HG03060 (cell line): ENCODE results near the gene PIK3R4.

ENCODE experiments used
- ATAC-seq: cut with Tn5 transposase; IDR thresholded peaks from one replicate; pipeline ENCODE4 v1.9.1; 2021; ENCODE audit warnings: low read depth, moderate number of reproducible peaks; ENCODE audit not compliant: unreplicated experiment

The PIK3R4 gene

DNA sequence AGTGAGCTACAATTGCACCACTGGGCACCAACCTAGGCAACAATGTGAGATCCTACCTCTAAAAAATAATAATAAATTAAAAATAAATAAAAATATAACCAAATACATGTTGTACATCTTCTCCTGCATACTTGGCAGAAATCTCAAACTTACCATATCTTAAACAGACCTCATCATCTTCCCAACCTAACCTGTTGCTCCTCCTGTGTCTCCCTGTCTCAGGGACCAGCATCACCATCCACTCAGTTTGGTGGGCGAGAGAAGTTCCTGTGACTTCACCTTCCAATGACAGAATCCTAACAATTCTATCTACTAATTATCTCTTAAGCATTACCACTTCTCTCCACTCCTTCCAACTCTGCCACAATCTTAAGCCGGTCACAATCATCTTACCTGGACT is 3.3 kb downstream of the PIK3R4 start:
- ATAC-seq: no peak

- no peak for ATAC-seq
Measured at GRCh38 chr3:130741946-130742610, 4.6 kb downstream of the PIK3R4 start.

- ATAC-seq: no peak
Measured at GRCh38 chr3:130739848-130740247, 6.8 kb downstream of the PIK3R4 start.

- ATAC-seq: no peak
Measured at GRCh38 chr3:130738241-130738640, 8.4 kb downstream of the PIK3R4 start.

DNA sequence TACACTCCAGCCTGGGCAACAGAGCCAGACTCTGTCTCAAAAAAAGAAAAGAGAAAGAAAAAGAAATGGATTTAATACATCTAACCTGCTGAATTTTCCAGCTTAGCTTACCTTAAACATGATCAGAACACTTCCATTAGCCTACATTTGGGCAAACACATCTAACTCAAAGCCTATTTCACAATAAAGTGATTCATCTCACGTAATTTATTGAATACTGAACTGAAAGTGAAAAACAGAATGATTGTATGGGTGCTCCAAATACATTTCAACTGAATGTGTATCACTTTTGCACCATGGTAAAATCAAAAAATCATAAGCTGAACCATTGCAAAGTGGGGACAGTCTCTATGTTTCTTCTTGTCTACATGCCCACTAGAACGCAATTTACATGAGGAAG is 9.0 kb downstream of the PIK3R4 start:
- ATAC-seq: no peak

- no peak for ATAC-seq
Measured at GRCh38 chr3:130733236-130733875, 13.3 kb downstream of the PIK3R4 start.

DNA sequence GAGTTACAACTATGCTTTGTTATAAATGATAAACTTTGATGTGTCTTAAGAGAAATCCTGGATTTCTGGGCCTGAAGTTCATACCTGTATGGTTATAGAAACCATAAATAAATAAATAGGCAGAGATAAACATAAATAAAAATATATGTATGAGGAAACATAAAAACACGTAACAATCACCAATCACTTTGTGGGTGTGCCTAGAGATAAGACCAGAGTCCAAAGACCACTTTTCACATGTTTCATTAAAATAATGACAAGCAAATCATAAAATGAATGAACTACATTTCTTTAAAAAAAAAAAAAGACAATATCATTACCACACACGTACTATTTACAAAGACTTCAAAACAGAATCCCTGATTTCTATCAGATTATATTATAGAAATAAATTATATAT is 14.1 kb downstream of the PIK3R4 start:
- no peak for ATAC-seq

- ATAC-seq: no peak
Measured at GRCh38 chr3:130731817-130732216, 14.8 kb downstream of the PIK3R4 start.

GRCh38 chr3:130729154-130729553 is 17.5 kb downstream of the PIK3R4 start:
- no peak for ATAC-seq

DNA sequence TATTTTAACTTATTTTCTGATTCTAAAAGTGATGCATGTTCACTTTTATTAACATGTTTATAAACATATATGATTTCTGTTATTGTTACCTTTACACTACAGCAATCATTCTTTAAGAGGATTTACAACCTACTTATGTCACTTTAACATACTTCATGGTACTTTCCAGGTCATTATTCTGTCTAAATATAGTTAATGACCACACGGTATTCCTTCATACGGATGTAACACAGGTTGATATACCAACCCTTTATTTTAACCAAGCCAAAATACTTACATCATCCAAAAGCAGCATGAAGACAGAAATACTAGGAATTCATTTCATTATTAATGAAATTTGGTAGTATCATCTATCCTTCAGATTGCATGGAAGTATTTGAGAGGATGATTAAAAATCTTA is 18.6 kb downstream of the PIK3R4 start:
- no peak for ATAC-seq

DNA sequence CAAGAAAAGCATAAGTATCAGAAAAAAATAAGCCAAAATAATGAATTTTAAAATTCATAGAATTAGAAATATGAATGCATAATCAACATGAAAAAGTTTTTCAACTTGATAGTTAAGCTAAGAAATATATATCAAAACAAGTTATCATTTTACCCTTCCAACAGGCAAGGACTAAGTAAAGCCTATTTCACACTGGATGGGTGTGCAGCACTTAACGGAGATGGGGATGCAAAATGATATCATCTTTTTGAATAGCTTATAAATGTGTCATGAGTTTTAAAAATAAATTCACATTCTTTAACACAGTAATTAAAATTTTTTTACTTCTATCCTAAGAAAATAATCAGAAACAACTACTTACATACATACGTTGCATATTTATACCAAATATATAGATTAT is 20.9 kb downstream of the PIK3R4 start:
- ATAC-seq: no peak

- no peak for ATAC-seq
Measured at GRCh38 chr3:130715616-130716015, 31.0 kb downstream of the PIK3R4 start.

GRCh38 chr3:130712718-130713423 is 33.8 kb downstream of the PIK3R4 start:
- ATAC-seq: no peak

- ATAC-seq: no peak
Measured at GRCh38 chr3:130711565-130712324, 34.9 kb downstream of the PIK3R4 start.

GRCh38 chr3:130709671-130710070 is 37.0 kb downstream of the PIK3R4 start:
- ATAC-seq: no peak

GRCh38 chr3:130707902-130708601 is 38.6 kb downstream of the PIK3R4 start:
- ATAC-seq: no peak

DNA sequence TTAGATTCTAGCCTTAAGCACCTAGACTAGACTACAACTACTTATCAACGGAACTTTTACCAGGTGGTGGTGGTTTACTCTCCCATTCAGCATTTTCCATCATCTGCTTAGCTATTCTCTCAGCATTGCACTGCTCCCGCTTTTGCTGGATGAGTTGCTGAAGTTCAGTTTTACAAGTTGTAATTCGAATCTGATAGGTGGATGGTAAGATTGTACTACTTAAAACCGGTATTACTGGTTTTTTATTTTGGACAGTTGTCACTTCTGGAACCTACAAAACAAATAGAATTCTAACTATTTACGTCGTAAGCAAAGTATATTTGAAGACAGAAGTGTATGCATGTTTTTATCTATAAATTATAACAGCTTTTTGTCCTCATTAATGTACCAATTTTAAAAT is 41.1 kb downstream of the PIK3R4 start:
- ATAC-seq: no peak

DNA sequence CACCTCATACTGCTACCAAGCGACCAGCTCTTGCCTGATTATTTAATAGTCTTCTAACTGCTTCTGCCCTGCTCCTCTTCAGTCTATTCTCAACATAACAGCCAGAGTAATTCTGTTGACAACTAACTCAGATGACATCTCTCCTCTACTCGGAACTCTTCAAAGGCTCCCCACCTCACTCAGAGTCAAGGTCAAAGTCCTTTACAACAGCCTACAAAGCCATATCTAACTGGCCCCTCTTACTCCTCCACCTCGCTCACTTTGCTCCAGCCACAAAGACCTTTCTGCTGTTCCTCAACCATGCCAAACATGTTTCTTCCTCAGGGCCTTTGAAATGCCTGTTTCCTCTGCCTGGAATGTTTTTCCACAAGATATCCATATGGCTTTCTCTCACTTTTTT is 43.6 kb downstream of the PIK3R4 start:
- ATAC-seq: no peak

GRCh38 chr3:130700541-130700940 is 46.1 kb downstream of the PIK3R4 start:
- ATAC-seq: no peak

GRCh38 chr3:130699765-130700164 is 46.9 kb downstream of the PIK3R4 start:
- no peak for ATAC-seq

DNA sequence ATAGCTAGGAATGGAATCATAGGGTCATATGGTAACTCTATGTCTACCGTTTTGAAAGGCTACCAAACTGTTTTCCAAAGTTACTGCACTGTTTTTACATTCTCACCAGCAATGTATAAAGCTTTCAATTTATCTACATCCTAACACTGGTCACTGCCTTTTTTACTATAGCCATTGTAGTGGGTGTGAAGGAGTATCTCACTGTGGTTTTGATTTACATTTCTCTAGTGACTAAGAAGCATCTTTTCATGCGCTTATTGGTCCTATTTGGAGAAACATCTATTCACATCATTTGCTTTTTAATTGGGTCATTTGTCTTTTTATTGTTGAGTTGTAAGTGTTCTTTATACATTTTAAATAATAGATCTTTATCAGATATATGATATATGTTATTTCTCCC is 53.3 kb downstream of the PIK3R4 start:
- no peak for ATAC-seq
